ENCODE data around the gene NFATC1.

NFATC1 gene

DNA sequence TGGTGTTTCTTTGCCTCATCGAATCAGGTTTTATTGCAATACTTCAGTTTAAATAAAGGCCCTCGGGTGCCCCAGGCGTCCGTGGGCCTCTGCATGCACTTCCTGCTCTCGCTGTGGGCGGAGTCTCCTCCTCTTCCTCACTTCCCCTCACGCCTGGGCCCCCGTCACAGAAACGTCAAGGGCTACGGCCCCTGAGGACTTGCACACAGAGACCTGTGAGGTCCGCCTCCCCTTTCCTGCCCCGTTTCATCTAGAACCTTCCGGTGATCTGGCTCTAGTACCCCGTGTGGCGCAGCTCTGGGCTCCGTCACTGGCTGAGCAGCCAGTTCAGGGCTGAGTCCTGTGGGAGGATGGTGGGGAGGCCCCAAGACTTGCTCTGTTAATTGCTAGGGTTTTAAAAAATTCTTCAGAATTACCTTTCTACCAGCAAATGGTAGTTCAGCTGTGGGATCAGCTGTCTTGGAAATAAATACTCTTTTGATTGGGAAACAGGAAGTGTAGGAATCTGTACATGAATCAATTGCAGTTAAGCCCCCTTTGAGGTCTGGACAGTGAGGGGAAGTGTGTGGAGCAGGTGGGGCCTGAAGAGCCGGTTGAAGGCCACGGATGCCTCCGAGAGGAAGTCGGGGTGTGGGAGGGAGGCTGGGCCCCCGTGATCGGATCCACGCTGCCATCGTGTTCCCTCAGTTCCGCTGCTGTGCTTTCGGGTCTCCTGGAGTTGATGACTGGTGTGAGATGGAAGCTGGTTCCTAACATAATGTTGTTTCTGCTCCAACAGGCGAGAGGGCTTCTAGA, 10.2 kb downstream of the NFATC1 start:
- no peak for DNase-seq

DNA sequence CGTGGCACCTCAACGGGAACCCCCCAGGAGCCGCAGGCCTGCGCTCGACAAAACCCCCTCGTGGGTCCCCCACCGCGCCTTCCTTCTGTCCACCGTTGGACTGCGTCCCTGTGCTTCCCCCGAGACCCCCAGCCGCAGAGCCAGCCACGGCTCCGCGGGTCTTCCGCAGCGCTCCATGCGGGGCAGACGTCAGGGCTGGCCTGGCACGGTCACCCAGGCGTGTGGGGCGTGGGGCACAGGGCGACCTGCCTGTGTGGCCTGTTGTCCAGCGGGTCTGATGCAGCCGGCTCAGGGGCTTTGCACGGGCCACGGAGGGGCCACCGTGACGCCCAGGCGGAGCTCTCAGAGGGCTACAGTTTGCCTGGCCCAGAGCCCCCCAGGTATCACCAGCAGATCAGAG, 11.0 kb downstream of the NFATC1 start:
- no peak for DNase-seq

DNA sequence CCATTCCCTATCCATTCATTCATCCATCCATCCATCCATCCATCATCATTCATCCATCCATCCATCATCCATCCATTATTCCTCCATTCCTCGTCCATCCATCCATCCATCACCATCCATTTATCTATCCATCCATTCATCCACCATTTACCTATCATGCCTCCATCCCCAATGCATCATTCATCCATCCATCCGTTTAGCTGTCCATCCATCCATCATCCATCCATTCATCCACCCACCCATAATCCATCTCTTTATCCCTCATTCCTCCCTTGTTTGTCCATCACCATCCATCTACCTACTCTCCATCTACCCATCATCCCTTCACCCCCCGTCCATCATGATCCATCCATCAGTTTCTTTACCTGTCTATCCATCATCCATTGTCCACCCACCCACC, 13.6 kb downstream of the NFATC1 start:
- DNase-seq, result no peak

DNA sequence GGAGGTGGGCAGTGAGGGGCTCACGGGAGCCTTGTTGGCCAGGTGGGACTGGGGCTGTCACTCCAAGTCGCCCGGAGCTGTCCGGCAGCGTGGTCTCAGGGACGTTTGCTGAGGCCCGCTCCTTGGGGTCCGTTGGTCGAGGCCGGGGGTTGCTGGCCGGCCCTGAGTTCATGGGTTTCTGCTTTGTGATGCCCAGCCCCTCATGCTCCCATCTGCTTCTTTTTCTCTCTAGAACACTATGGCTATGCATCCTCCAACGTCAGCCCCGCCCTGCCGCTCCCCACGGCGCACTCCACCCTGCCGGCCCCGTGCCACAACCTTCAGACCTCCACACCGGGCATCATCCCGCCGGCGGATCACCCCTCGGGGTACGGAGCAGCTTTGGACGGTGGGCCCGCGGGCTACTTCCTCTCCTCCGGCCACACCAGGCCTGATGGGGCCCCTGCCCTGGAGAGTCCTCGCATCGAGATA, 14.5 kb downstream of the NFATC1 start:
- no peak for DNase-seq

GRCh38 chr18:79410731-79411613, 15.2 kb downstream of the NFATC1 start:
- DNase-seq, result no peak

GRCh38 chr18:79411614-79412526, 16.1 kb downstream of the NFATC1 start:
- no peak for DNase-seq

DNA sequence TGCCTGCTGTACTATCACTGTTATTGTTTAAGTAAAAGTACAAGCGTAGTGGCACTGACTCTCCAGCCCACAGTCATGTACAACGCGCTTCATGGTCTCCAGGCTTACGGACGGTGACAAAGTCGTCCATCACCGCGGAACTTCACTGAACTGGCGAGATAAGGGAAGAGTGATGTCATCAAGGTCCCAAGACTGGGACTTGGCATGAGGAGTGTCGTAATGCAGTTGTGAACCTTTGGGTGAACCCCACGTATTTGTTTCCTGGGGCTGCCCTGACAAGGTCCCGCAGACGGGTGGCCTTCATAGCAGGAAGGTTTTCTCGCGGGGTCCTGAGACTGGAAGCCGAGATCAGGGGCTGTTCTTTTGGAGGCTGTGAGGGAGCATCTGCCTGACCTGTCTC, 17.3 kb downstream of the NFATC1 start:
- DNase-seq, result no peak

DNA sequence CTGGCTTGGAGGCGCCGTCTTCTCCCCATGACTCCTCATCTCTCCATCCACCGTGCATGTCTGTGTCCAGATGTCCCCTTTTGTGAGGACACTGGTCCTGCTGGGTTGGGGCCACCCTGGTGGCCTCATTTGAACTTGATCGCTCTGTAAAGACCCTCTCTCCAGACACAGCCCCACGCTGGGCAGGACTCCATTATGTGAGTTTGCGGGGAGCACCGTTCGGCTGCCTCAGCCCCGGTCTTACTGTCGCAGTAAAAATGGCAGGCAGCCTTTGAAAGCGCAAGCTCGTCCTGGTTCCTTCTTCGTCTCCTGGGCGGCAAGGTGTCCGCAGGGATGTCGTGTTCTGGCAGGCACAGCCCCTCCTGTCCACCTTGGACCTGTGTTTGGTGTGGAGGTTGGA, 17.7 kb downstream of the NFATC1 start:
- DNase-seq, result no peak

- no peak for DNase-seq
These were observed 18.2 kb downstream of the NFATC1 start for GRCh38 chr18:79413901-79414300.

DNA sequence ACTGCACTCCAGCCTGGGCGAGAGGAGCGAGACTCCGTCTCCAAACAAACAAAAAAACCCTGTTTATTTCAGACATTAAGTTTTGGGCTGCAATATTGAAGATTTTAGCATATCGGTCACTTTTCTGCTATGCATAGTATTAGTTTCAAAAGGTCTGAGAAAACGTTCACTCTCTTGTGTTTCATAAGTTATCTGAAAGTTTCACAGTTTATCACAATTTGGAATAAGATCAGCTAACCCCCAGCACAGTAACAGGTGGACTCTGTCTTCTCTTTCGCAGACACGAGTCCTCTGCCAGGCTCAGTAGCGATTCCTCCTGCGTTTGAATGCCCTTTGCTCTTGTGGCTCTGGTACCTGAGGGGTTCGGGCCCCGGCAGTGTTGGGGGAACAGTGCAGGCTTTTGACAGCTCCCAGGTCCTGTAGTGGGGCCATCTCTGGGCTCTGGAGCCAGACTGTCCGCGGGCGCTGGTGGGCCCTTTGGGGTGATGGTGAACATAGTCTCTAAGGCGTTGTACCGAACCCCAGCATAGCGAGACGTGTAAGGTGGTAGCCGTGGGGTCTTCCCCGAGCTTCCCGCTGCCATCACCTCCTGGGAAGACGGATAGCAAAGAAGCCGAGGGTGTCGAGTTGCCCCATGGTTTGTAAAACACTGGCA, 20.4 kb downstream of the NFATC1 start:
- DNase-seq, result no peak

GRCh38 chr18:79416677-79417052, 20.9 kb downstream of the NFATC1 start:
- DNase-seq, result no peak

DNA sequence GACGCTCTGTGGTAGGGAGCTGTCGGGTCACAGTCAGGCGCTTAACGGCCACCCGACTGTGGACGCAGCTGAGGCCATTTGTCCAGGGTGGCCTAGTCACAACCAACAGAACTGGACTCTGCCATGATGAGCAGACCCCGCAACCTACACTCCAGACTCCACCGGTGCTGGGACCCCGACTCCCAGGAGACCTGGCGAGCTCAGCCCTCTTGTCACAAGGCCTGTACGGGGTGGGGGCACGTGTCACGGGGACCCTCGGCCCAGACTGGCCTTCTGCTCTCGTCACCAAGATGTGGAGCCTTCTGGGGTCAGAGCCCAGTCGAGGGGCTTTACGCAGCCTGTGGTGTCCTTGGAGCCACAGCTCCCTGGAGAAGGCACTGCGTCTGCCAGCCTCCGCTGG, 22.5 kb downstream of the NFATC1 start:
- DNase-seq, result no peak

DNA sequence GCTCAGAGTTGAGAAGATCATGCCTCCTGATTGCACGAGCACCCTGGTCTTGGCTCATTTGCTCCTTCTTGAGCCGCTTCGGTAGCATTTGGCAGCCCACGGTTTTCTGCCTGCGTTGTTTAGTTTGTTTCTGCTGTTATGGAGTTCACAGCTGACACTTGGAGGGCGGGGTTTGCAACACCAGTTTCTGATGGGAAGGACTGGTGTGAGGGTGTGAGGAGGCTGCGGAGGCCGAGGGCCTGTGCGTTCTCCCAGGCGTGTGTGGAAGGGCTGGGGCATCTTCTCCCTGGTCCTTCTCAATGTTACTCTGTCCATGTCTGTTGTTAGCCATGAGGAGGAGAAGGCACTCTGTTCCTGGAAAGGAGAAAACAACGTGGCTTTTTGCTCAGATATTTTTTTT, 22.9 kb downstream of the NFATC1 start:
- no peak for DNase-seq

GRCh38 chr18:79420033-79420745, 24.5 kb downstream of the NFATC1 start:
- no peak for DNase-seq

DNA sequence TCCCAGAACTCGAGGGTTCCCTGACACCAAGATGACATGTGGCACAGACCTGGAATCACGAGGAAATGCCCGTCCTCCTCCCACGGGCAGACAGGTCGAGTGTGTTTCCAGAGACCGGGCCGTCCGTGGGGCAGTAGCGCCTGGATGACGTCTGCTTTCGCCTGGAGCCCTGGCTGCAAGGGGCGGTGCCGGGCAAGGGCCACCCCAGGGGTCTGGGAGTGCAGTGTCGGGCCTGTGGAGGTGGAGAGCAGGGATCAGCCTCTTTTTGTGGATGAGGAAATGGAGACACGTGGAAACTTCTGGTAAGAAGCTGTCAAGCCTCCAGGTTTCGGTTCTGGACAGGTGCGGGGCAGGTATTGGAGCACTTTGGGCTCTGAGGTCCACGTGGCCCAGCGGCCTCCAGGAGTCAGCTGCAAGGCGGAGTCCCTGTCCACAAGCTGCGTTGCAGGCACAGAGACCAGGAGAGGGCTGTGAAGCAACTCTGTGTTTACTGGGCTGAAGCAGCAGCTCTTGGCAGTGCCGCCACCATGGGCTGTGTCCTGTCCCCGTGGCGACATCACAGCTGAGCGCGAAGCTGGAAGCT, 25.6 kb downstream of the NFATC1 start:
- DNase-seq, result no peak

GRCh38 chr18:79422022-79422782, 26.5 kb downstream of the NFATC1 start:
- DNase-seq, result no peak

DNA sequence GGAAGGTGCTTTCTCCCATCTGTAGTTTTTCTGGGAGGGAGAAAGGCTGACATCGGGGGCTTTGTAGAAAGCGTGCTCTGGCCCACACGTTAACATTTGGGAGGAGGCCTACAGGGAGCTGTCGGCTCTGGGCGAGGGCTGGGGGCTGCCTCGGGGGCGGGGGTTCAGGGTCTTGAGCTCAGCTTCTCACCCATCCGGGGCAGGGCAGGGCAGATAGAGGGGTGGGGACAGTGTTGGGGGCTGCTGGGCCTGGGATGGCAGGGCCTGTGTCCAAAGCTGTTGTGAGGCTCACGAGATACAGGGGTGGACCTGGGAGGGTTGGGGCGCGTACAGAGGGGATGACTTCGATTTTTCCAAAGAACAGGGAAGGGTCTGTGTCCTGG, 27.0 kb downstream of the NFATC1 start:
- no peak for DNase-seq

- no peak for DNase-seq
These were observed 27.7 kb downstream of the NFATC1 start for GRCh38 chr18:79423211-79424007.

- no peak for DNase-seq
These were observed 28.4 kb downstream of the NFATC1 start for GRCh38 chr18:79424008-79424565.
